HG02970 (cell line): ENCODE results near the gene IGSF22.

ENCODE experiments used
- ATAC-seq: cut with Tn5 transposase; IDR thresholded peaks from one replicate; pipeline ENCODE4 v1.9.1; 2021; ENCODE audit warnings: mild to moderate bottlenecking, moderate library complexity, moderate number of reproducible peaks; ENCODE audit not compliant: unreplicated experiment, low FRiP score

The IGSF22 gene

DNA sequence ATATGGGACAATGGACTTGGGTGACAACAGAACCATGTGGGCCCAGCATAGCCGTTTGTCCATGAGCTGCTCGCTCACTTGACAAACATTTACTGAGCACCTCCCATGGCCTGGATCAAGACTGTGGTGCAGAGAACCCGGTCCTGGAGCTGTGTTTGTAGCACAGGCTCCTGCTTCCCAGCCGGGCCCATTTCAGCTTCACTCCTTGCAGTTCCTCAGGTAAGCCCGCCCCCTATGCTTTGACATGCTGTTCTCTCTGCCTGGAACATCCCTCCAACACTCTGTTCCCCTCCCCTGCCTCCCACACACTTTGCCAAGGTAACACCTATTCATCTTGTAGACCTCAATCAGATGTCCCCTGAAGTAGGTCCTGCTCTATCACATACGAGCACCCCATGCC lies 19.3 kb upstream of the IGSF22 start:
- ATAC-seq = no peak

DNA sequence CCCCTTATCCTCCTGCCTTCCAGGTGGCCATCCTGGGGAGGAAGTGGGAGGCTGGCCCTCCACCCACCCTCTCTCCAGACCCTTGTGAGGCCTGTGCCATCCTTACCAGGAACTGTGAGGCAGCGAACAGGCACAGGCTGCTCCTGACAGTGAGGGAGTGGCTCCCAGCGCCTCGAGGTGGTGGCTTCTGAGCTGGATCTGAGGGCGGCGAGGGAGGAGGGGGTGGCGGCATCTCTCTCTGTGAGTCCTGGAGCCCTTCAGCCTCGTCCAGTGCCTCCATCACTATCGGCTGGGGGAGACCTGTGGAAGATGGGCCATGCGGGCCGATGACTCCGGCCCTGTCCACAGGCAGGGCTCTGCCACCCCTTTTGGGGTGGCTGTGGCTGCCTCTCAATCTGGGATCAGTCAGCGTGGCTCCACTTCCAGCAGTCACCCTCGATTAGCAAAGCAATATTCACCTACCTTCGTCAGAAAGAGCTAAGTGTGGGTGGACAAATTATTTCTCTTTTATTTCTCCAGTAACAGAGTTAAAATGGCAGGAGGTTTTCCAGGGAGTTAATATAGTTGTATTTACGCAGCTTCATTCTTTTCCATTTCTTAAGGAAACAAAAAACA lies 18.0 kb upstream of the IGSF22 start:
- no peak for ATAC-seq

DNA sequence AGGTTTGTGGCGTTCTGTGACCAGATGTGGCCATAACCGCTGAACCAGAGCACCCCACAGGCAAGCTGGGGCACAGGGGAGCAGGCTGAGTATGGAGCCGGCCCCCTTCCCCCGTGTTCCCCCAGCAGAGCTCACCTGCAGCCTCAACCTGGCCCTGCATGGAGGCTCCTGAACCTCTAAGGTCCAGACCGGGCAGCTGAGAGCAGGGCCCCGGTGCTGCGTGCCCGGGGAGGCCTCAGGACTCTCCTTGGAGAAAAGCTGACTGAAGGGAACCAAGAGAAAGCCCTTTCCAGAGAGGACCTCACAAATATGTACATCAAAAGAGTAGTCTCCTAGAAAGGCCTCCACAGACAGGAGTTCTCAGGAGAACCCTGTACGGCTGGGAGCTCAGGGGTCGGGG lies 17.4 kb upstream of the IGSF22 start:
- no peak for ATAC-seq

DNA sequence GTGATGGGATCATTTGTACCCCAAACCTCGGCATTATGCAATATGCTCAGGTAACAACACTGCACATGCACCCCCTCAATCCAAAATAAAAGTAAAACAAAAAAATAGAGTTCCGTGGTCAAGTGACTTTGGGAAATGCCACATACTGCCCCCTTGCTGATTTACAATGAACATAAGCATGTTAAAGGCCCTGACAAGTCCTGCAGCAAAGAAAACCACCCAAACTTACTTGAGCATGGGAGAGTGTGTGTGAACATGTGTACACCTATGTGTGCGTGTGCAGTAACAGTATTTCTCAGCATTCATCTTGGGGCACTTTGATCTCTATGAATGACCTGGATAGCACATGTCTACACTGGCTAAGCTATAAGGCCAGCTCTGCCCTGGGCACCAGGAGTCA lies 15.8 kb upstream of the IGSF22 start:
- ATAC-seq = no peak

DNA sequence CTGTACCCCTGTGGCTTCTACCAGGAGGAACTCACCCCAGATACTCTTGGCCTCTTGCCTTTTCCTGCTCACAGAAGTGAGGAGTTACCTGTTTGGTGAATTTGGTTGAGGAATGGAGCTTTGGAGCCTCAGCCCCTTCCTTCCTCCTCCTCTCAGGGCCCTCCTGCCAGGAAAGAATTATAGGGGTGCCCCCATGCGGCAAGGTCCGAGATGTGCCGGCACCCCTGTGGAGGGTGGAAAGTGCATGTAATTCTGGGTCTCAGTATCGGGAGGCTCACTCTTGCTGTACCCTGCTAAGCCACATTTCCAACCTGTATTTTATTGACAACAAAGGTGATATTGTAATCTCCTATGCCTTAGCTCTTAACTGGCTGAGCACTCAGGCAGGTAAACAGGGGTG lies 13.7 kb upstream of the IGSF22 start:
- no peak for ATAC-seq

DNA sequence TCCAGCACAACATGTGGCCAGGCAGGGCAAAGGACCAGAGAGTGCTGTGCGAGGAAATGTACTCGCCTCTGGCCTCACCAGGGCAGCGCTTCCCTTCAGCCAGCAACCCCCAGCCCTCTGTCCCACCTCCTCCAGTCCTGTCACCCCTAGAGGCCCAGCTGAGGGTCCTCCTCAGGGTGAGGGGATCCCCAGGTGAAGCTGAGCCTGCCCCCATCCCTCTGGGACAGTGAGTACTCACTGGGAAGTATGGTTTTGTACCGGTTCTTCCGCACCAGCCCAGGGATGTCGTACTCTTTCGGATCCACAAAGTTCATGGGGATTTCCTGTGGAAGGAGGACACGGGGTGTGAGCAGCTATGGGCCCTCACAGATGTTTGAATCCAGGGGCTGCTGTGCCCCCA lies 11.7 kb upstream of the IGSF22 start:
- no peak for ATAC-seq

DNA sequence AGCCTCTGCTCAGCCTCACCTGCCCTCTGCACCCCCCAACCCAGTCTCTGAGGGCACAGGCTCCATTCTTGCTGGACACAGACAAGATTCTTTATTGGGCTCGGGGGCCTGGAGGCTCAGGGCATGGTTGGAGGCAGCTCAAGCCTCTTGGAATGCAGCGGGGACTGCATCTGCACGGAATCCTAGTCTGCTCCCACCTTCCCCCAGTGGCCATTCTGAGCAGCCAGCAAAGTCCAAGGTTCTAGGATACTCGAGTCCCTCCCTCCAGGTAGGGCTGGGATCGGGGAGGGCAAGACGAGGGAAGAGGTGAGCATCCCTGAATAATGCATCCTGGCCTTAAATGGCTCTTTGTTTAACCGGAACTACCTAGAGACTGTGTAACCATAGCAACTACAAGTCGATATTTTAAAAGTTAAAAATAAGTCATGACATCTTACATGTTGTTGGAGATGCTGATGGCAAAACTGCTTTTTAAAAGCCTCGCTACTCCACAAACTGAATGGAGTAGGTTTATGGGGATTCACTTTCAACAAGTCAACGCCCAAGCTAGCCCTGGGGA lies 10.7 kb upstream of the IGSF22 start:
- no peak for ATAC-seq

DNA sequence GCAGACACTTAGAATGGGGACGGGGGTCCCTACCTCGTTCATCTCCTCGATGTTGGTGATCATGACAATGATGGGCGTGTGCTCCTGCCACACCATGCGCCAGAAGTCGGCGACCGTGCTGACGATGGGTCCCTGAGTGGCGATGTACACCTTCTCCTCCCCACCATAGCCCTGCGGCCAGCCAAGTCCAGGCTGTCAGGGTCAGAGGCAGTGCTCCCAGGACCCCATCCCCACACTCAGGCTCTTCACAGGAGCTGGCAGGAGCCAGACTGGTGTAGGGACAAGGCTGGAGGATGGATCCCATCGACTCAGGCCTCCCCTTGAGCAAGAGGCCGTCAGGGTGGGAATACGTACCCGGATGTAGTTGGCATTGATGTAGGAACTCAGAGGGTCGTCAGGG lies 7.2 kb upstream of the IGSF22 start:
- no peak for ATAC-seq

DNA sequence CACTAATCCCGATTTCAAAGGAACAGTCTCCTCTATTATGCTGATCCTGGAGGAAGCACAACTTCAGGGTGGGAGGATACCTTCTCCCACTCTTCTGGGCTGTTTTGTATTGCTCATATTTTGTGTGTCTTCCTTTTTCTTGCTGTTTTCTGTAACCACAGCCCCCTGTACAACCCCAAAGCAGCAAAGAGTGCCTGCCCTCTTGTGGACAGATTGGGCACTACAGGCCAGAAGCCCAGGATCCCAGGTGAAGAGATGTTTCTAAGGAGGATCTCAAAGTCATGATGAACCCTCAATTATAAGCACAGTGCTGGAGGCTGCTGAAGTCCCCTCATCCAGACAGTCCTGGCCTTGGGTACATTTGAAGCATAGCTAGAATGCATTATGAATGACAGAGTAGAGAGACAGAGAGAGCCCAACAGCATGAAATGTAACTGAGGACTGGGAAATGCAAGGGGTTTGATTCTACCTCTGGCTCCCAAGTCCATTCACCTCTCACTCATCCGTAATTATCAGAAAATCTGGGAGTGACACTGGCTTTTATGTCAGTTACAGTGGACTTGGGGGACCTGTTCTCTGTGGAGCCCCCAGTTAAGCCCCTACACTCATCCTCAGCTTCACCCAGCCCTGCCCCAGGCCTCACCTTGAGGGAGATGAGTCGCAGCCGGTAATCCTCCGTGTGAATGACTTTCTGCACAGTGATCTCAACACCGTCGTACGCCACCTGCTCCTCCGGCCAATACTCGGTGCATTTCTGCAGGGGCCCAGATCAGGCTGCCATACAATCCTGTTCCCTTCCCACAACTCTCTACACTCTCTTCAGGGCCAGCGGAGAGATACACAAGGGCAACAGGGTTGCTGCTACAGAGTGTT lies 6.2 kb upstream of the IGSF22 start:
- ATAC-seq = peak; percentile 53

DNA sequence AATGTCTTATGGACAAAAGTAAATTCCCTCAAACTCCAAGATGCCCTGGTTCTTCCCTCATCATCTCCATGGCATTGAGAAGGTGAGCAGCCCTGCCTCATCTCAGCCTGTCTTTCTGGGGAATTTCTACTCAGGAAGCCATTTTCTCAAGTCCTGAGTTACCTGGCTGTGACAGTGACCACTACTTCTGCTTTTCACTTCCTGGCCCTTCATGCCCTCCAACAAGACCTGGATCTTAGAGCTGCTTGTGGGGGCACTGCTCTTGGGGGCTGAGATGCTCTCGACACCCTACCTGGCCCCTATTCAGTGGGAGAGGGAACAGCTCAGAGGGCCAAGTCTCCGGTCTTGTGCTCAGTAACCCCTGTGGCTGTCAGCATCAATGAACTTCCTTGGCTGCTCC lies 5.5 kb upstream of the IGSF22 start:
- ATAC-seq = no peak

DNA sequence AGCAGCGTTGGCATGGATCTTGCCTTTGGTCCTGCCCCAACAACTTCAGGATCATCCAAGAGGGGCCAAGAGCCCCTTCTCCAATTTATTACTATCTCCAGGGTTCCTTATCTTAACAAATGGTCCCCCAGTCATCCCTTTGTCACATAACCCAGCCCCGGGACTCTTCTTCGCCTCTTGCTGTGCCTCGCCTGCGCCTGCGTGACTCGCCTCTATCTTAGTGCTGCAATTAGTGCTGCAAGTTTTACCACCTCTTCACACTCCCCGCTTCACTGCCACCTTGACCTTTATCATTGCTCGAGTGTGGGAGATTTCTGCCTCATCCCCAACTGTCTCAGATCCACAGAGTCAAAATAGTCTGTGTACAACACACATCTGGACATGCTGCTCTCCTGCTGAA lies 4.0 kb upstream of the IGSF22 start:
- no peak for ATAC-seq

DNA sequence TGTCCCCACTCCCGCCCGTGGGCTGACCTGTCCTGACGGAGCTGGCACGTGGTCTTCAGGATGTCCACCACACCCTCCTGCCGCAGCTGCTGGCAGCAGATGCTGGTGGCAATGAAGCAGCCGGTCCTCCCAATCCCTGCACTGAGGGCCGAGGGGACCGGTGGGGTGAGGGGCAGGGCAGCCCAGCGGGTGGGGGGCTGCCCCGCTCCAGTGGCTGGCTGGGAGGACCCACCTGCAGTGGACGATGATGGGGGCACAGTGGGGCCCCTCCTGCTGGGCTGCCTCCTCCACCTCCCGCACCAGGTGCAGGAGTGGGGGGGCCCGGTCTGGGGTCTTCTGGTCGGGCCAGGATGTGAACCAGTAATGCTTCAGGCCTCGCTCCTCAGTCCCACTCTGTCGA lies 3.4 kb upstream of the IGSF22 start:
- no peak for ATAC-seq

DNA sequence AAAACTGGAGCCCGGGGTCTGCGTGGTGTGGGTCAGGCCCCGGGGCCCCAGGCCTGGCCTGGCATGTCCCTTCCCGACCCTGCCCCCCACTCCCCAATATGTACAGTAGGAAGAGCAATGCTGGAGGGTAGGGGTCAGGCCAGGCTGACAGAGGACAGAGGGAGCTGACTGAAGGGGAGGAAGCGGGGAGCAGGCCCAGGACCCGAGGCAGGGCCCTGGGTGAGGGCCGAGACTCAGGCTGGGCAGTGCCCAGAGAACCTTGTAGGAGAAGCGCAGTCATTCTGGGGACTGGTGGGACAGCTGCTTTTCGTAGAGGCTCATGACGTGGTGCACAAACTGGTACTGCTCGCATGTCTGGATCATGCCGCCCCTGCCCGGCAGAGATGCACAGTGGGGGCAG lies 2.7 kb upstream of the IGSF22 start:
- ATAC-seq = no peak

DNA sequence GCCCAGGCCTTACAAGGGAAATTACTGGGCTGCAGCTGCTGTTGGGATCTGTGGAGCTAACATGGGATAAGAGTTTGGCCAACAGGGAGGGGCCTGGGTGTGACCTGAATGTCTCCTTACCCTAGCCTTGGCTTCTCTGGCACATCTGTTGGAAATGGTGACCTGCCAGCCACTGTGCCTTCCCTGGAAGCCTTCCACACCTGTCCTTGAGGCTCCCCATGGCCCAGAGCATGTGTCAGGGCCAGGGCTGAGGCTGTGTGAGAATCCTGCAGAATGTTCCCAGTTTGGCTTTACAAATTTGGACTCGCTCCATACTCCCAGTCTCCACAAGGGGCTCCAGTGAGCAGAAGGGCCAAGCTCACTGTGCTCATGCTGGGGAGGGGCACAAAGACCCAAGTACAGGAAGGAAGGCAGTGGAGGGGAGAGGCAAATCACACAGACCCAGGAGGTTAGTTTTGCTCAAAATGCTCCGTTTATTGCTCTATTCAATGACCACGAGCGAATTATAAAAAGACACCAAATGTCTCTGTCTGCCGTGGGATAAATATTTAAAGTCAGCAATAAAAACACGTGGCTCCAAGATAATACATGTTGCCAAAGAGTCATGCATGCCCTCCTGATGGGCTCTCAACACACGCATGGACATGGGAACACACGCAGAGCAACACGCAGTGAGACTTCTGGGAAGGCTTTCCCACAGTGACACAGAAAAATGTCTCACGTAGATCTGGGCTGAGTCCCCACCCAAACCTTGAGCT lies 1.7 kb upstream of the IGSF22 start:
- ATAC-seq = no peak

DNA sequence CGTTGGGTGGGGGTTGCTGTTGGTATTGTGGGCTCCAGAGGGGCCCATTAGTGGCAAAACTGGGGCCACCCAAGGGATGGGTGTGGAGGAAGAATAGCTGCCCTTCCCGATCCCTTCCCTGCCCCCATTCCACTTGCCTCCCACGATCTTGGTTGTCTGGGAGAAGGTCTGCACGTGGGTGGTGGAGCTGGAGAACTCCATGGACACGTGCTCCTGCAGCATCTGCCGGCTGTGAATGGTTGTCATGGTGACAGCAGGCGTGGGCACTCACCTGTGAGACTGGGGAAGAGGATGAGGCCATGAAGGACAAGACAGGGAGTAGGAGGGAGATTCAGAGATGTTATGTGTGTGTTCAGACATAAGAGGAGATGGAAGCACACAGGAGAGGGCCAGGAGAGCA lies 2.0 kb downstream of the IGSF22 start:
- no peak for ATAC-seq

DNA sequence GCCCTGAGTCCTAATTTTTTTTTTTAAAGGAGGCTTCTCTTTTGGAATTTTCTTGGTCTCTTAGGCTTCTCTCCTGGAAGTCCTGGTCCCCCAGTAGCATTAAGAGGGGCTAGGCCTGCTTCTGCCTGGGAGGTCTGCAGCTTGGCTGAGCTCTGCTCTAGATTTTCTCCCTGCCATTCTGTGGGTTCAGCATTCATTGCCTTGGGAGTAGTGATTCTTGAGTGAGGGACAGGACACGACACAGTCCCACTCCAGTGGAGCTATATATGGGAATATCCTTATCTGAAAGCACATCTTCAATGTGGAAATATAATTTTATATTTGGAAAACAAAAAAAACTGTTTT lies 3.7 kb downstream of the IGSF22 start:
- no peak for ATAC-seq

DNA sequence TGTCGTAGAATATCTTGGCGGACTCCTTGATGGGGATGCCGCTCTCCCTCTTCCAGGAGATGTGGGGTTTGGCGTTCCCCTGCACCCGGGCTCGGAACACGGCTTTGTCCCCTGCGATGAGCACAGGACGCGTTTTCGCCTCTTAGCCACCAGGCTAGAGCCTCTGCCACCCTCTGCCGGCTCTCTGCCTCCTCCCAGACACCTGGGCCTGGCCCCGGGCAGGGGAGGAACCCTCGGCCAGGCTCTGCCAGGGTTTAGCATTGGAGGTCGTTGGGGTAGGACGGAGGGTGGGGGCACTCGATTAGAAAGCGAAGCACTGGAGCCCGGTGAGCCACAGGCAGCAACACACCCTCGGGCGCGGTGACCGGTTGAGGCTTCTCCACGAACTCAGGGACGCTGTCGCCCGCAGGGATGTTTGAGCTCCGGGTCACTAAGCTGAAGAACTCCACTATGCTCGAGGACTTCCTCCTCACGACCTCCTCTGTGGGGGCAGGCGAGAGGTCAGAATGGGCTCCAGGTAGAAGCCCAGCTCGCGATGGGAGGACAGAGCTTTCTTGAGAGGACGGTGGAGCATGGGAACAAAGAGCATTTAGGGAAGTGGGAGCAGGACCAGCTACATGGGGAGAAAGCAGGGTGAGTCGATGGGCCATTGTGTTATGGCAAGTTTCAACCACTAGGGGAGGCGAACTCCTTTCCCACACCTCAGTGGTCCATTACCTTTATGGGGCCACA lies 4.3 kb downstream of the IGSF22 start:
- no peak for ATAC-seq

DNA sequence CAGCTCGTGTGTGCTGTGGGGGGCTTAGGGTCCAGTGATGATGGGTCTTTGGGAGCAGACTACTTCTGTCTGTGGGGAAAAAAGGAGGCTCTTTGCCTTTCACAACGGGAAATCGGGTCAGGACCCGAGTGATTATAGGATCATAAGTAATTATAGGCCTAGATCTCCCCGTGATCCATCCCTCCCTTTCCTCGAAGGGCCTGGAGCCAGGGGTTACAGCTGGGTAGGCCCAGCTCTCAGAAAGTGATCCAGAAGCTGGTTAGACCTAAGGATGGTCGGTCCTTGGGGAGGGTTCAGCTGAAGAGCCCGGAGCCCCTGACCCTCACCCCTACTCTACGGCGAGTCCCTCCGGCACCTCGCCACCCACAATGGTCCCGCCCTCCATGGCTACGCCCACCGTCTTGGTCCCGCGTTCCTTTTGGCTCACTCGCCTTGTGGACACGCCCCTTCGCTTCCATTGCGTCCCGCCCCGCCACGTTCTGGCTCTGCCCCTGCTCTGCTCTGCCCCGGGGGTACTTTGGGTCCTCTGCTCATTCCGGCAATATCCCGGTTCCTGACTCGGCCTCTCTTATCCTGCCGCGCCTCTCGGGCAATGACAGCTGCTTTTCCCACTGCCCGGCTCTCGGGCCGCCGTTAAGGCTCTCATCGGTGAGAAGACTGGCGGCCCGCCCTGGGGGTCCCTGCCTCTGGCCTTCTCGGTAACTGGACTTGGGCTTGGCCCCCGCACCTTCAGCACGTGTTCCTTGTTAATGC lies 5.0 kb downstream of the IGSF22 start:
- no peak for ATAC-seq

DNA sequence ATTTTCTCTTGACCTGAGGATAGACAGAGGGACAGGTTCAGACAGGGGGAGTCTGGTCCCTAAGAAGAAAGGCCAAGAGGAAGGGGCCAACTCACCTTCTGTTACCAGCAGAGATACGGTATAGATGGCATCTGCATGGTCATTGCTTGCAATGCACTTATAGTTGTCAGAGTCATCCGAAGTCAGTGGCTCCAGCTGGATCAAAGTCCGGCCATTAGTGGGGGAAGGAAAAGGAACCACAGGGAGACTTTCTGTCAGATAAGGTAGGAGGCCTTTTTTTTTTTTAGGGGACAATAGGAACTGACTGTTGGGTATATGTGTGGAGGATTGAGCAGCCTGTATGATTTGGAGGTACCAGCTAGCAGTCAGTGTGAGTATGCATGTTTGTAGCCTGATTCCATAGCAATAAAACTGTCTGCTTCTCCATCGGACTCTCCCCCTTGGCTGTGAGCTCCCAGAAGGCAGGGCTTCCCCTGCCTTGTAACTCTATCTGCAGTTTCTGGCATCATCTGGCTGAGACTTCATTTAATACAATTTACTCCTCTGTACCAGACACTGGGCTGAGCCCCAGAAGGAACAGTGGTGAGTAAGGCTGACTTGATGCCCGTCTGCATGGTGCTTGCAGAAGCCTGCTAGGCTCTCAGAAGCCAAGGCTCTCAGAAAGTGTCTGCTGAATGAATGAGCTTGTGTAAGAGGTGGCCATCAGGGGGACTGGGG lies 5.7 kb downstream of the IGSF22 start:
- no peak for ATAC-seq
